DOHH2 (cell line): ENCODE measurements around the gene RAB11FIP5.

Experiments
- H3F3A ChIP-seq: fragments of 200-600 bp; sonication (generic), shearing (Covaris generic); 2 replicates; pipeline ENCODE4 v1.6.0; 2016; ENCODE audit warnings: antibody characterized with exemption, mild to moderate bottlenecking; ENCODE audit not compliant: control insufficient read depth, insufficient read depth
- H3K27ac ChIP-seq: fragments of 200-600 bp; sonication (generic); 2 replicates; pipeline ENCODE4 v1.5.1; 2014; ENCODE audit warnings: low read depth, mild to moderate bottlenecking, low read length, moderate library complexity
- H3K27me3 ChIP-seq: fragments of 200-600 bp; sonication (generic); 2 replicates; pipeline ENCODE4 v1.6.1; 2014; ENCODE audit warnings: mild to moderate bottlenecking, low read length, mixed read lengths; ENCODE audit not compliant: control insufficient read depth
- H3K36me3 ChIP-seq: fragments of 200-600 bp; sonication (generic); 2 replicates; pipeline ENCODE4 v1.6.1; 2014; ENCODE audit warnings: mild to moderate bottlenecking, low read length, moderate library complexity, mixed read lengths; ENCODE audit not compliant: control insufficient read depth
- H3K4me1 ChIP-seq: fragments of 200-600 bp; sonication (generic); 2 replicates; pipeline ENCODE4 v1.6.1; 2014; ENCODE audit warnings: mild to moderate bottlenecking, low read length, mixed read lengths; ENCODE audit not compliant: control insufficient read depth
- H3K4me2 ChIP-seq: fragments of 200-600 bp; sonication (generic); 2 replicates; pipeline ENCODE4 v1.6.0; 2014; ENCODE audit warnings: mild to moderate bottlenecking, low read length, moderate library complexity
- H3K4me3 ChIP-seq: fragments of 200-600 bp; sonication (generic); 2 replicates; pipeline ENCODE4 v1.5.1; 2014; ENCODE audit warnings: mild to moderate bottlenecking, low read length, mixed read lengths
- H3K79me2 ChIP-seq: fragments of 200-600 bp; sonication (generic); 2 replicates; pipeline ENCODE4 v1.6.1; 2014; ENCODE audit warnings: mild to moderate bottlenecking, low read length, mixed read lengths; ENCODE audit not compliant: control insufficient read depth
- H3K9me2 ChIP-seq: fragments of 200-600 bp; sonication (generic); replicated peaks from 2 replicates; pipeline ENCODE4 v1.6.1; 2014; ENCODE audit warnings: mild to moderate bottlenecking, low read length, mixed read lengths; ENCODE audit not compliant: control insufficient read depth
- H3K9me3 ChIP-seq: fragments of 200-600 bp; sonication (generic); 2 replicates; pipeline ENCODE4 v1.6.1; 2014; ENCODE audit warnings: antibody characterized with exemption, low read length, mixed read lengths; ENCODE audit not compliant: control insufficient read depth, insufficient read depth
- H4K20me1 ChIP-seq: fragments of 200-600 bp; sonication (generic); 2 replicates; pipeline ENCODE4 v1.6.0; 2014; ENCODE audit warnings: low read depth, mild to moderate bottlenecking, antibody characterized with exemption, low read length, moderate library complexity; ENCODE audit not compliant: control insufficient read depth, insufficient read depth
- CTCF ChIP-seq: fragments of 200-600 bp; sonication (generic); IDR thresholded peaks from one replicate; pipeline ENCODE4 v1.5.1; 2014; ENCODE audit warnings: antibody characterized with exemption, mild to moderate bottlenecking, low read depth, low read length; ENCODE audit not compliant: poor library complexity, severe bottlenecking
- EZH2phosphoT487 ChIP-seq: fragments of 200-600 bp; sonication (generic); IDR thresholded peaks from 2 replicates; pipeline ENCODE4 v1.6.1; 2017; ENCODE audit warnings: borderline replicate concordance, mild to moderate bottlenecking, antibody characterized with exemption, low read length, moderate library complexity, mixed read lengths

The RAB11FIP5 gene

DNA sequence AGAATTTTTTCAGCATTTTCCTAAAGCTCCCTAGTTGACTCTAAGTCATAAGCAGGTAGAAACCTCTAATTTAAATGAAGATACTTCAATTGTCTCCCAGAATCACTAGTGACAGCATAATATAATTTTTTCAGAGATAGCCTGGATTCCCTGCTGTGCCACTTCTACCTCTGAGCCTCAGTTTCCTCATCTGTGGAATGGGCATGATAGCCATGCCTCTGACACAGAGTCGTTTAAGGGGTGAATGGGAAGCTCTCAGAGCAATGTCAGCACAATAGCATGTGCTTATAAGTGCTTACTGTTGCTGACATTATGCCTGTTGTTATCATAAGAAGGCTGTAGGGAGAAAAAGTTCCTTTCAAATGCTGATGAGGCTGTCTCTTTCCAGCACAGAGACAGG lies 89.3 kb downstream of the RAB11FIP5 start:
- Histone ChIP-seq H3K4me1 (peaks cover under 1% of the 10 kb centered on the region; the same call in 1 of the 2 replicates), H3F3A (no peaks in the 10 kb centered on the region), H3K4me3 (no peak overlapping the region), H3K79me2 (no peaks in the 10 kb centered on the region), H3K9me3 (no peaks in the 10 kb centered on the region), H3K27ac (no peak overlapping the region), H3K36me3 (no peaks in the 10 kb centered on the region), H3K9me2 (no peaks in the 10 kb centered on the region), H3K4me2 (no peak overlapping the region), H4K20me1 (no peaks in the 10 kb centered on the region), H3K27me3 (no peaks in the 10 kb centered on the region)
- TF ChIP-seq CTCF (no peak), EZH2phosphoT487 (no peak)
